HEK293 (cell line): ENCODE results near the gene ATAD2B.
"Not testable (repeated sequence)": the region's sequence is repeated elsewhere in the genome, so short reads cannot be mapped to it uniquely, and the experiment has no call there.

Experiments used
- CTCF ChIA-PET: fragments of 350-600 bp; formaldehyde crosslinking; extraction: SDS; loops from one replicate; lab custom pipeline; 2021; ENCODE audit warnings: antibody characterized with exemption; lab: Yijun Ruan, JAX
- POLR2A ChIA-PET: fragments of 300-600 bp; formaldehyde crosslinking; extraction: SDS; loops from one replicate; lab custom pipeline; 2020; ENCODE audit warnings: antibody characterized with exemption, inconsistent platforms; lab: Yijun Ruan, JAX
- H3K27ac ChIP-seq: fragments of 200-500 bp; sonication (Bioruptor generic); 2 replicates; pipeline ENCODE4 v1.5.1; 2014; ENCODE audit warnings: low read depth, low read length, control low read depth, inconsistent platforms; ENCODE audit errors: extremely low read depth
- H3K36me3 ChIP-seq, 2 experiments: fragments of 200-500 bp in 1 of 2; sonication (Bioruptor generic) in 1 of 2; 1 replicate in 1 of 2; 2 replicates in 1 of 2; pipeline ENCODE4 v1.5.1; 2014 to 2017; ENCODE audit warnings: inconsistent platforms in 2 of 2, low read length in 2 of 2; ENCODE audit not compliant: control insufficient read depth in 2 of 2, insufficient read depth in 1 of 2
- H3K4me1 ChIP-seq: fragments of 200-500 bp; sonication (Bioruptor generic); 2 replicates; pipeline ENCODE4 v1.5.1; 2014; ENCODE audit warnings: mild to moderate bottlenecking, low read length, inconsistent platforms; ENCODE audit not compliant: control insufficient read depth, insufficient read depth
- H3K4me3 ChIP-seq: 2 replicates; pipeline ENCODE4 v1.5.1; 2011; ENCODE audit warnings: low read depth, mild to moderate bottlenecking, control low read depth, low read length, moderate library complexity
- H3K9me3 ChIP-seq: fragments of 200-500 bp; sonication (Bioruptor generic); 2 replicates; pipeline ENCODE4 v1.5.1; 2014; ENCODE audit warnings: low read depth, low read length, inconsistent platforms; ENCODE audit not compliant: control insufficient read depth, insufficient read depth
- EGR2 ChIP-seq: fragments of 450-650 bp; formaldehyde crosslinking; IDR thresholded peaks from 2 replicates; pipeline ENCODE4 v1.5.1; 2016; ENCODE audit warnings: low read depth, missing biosample characterization, missing genetic modification characterization
- GLI4 ChIP-seq: fragments of 450-650 bp; formaldehyde crosslinking; IDR thresholded peaks from 2 replicates; pipeline ENCODE4 v1.5.1; 2016; ENCODE audit warnings: missing biosample characterization, missing genetic modification characterization
- INSM2 ChIP-seq: fragments of 450-650 bp; formaldehyde crosslinking; IDR thresholded peaks from 2 replicates; pipeline ENCODE4 v1.5.1; 2016; ENCODE audit warnings: missing biosample characterization, missing genetic modification characterization
- KLF17 ChIP-seq: fragments of 450-650 bp; formaldehyde crosslinking; IDR thresholded peaks from 2 replicates; pipeline ENCODE4 v1.5.1; 2016; ENCODE audit warnings: missing biosample characterization, missing genetic modification characterization
- KLF8 ChIP-seq: fragments of 450-650 bp; formaldehyde crosslinking; IDR thresholded peaks from 2 replicates; pipeline ENCODE4 v1.5.1; 2016; ENCODE audit warnings: missing biosample characterization, missing genetic modification characterization
- PRDM10 ChIP-seq: fragments of 450-650 bp; formaldehyde crosslinking; IDR thresholded peaks from 2 replicates; pipeline ENCODE4 v1.5.1; 2016; ENCODE audit warnings: missing biosample characterization, missing genetic modification characterization
- PRDM6 ChIP-seq: fragments of 450-650 bp; formaldehyde crosslinking; IDR thresholded peaks from 2 replicates; pipeline ENCODE4 v1.5.1; 2017; ENCODE audit warnings: missing biosample characterization, missing genetic modification characterization
- SCRT2 ChIP-seq: fragments of 450-650 bp; formaldehyde crosslinking; IDR thresholded peaks from 2 replicates; pipeline ENCODE4 v1.5.1; 2016; ENCODE audit warnings: missing biosample characterization, missing genetic modification characterization
- ZBTB7A ChIP-seq: fragments of 450-650 bp; formaldehyde crosslinking; IDR thresholded peaks from 2 replicates; pipeline ENCODE4 v1.5.1; 2016; ENCODE audit warnings: low read depth, missing biosample characterization, missing genetic modification characterization
- ZNF121 ChIP-seq: fragments of 450-650 bp; formaldehyde crosslinking; IDR thresholded peaks from 2 replicates; pipeline ENCODE4 v1.5.1; 2016; ENCODE audit warnings: missing biosample characterization, missing genetic modification characterization
- ZNF155 ChIP-seq: fragments of 450-650 bp; formaldehyde crosslinking; IDR thresholded peaks from 2 replicates; pipeline ENCODE4 v1.5.1; 2016; ENCODE audit warnings: missing biosample characterization, missing genetic modification characterization
- ZNF23 ChIP-seq: fragments of 450-650 bp; formaldehyde crosslinking; IDR thresholded peaks from 2 replicates; pipeline ENCODE4 v1.5.1; 2016; ENCODE audit warnings: missing biosample characterization, missing genetic modification characterization, borderline replicate concordance
- ZNF302 ChIP-seq: fragments of 450-650 bp; formaldehyde crosslinking; IDR thresholded peaks from 2 replicates; pipeline ENCODE4 v1.5.1; 2016; ENCODE audit warnings: missing biosample characterization, missing genetic modification characterization, low read depth
- ZNF311 ChIP-seq: fragments of 450-650 bp; formaldehyde crosslinking; IDR thresholded peaks from 2 replicates; pipeline ENCODE4 v1.5.1; 2017; ENCODE audit warnings: missing biosample characterization, missing genetic modification characterization, borderline replicate concordance
- ZNF341 ChIP-seq: fragments of 450-650 bp; formaldehyde crosslinking; IDR thresholded peaks from 2 replicates; pipeline ENCODE4; 2016; ENCODE audit warnings: low read depth, missing biosample characterization, missing genetic modification characterization
- ZNF354C ChIP-seq: fragments of 450-650 bp; formaldehyde crosslinking; IDR thresholded peaks from 2 replicates; pipeline ENCODE4 v1.5.1; 2016; ENCODE audit warnings: missing biosample characterization, missing genetic modification characterization, low read depth, borderline replicate concordance
- ZNF830 ChIP-seq: fragments of 450-650 bp; IDR thresholded peaks from 2 replicates; pipeline ENCODE4 v1.5.0; 2018; ENCODE audit warnings: missing biosample characterization, missing genetic modification characterization, low read depth, mild to moderate bottlenecking, moderate library complexity

ATAD2B gene

GRCh38 chr2:23953625-23954024 lies 26.7 kb upstream of the ATAD2B start:
- CTCF ChIA-PET, result interaction anchor here (0.7 kb wide), 1 partner anchor 359 kb away, joined by 3 read pairs; no protein-coding TSS in a partner anchor
- Histone ChIP-seq H3K27ac (no peak overlapping the region), H3K4me3 (no peak overlapping the region), H3K4me1 (no peaks in the 10 kb centered on the region), H3K9me3 (no peaks in the 10 kb centered on the region), H3K36me3 (peaks cover 1 to 4% of the 10 kb centered on the region in 2 experiments; a peak in 2 of 3 replicates)
- TF ChIP-seq ZNF830 (tag by site-specific recombination), result no peak
- no peak for TF ChIP-seq KLF17 (tag by site-specific recombination)
- POLR2A ChIA-PET, result interaction anchor here (0.6 kb wide), 1 partner anchor 88 kb away, joined by 3 read pairs; no protein-coding TSS in a partner anchor

- H3K4me1 ChIP-seq, H3K27ac ChIP-seq, H3K36me3 ChIP-seq, H3K4me3 ChIP-seq, H3K9me3 ChIP-seq, POLR2A ChIA-PET: not testable (repeated sequence)
- CTCF ChIA-PET, result interaction anchor here (0.6 to 0.7 kb wide), 4 partner anchors 34 to 947 kb away, joined by 3 to 6 read pairs (median 3); no protein-coding TSS in a partner anchor
- 0 out of 2 replicates have a peak, but pooled peaks have one; percentile 37 for TF ChIP-seq ZNF121 (tag by site-specific recombination)
These were observed 25.6 kb upstream of the ATAD2B start for GRCh38 chr2:23952558-23952957.

GRCh38 chr2:23947350-23947749 lies 20.4 kb upstream of the ATAD2B start:
- ChIA-PET POLR2A (no interaction called here), CTCF (no interaction called here)

More at GRCh38 chr2:23947350-23947749, 20.4 kb upstream of the ATAD2B start:
- Histone ChIP-seq H3K4me1 (peaks cover 8% of the 10 kb centered on the region), H3K27ac (no peak overlapping the region), H3K9me3 (no peaks in the 10 kb centered on the region), H3K36me3 (peaks cover 0 to 13% of the 10 kb centered on the region in 2 experiments; a peak in 2 of 3 replicates), H3K4me3 (no peak overlapping the region)
- TF ChIP-seq KLF8, result no peak
- TF ChIP-seq ZNF155, result no peak
- TF ChIP-seq PRDM10 (tag by site-specific recombination), result no peak
- TF ChIP-seq PRDM6 (tag by site-specific recombination), result no peak
- no peak for TF ChIP-seq INSM2 (tag by site-specific recombination)
- no peak for TF ChIP-seq ZNF354C (tag by site-specific recombination)
- no peak for TF ChIP-seq ZNF311 (tag by site-specific recombination)
- no peak for TF ChIP-seq ZNF302
- TF ChIP-seq SCRT2, result no peak
- TF ChIP-seq GLI4 (tag by site-specific recombination), result no peak
- TF ChIP-seq ZNF341 (tag by site-specific recombination), result no peak
- no peak for TF ChIP-seq EGR2 (tag by site-specific recombination)
- TF ChIP-seq ZBTB7A (tag by site-specific recombination), result no peak
- no peak for TF ChIP-seq ZNF23 (tag by site-specific recombination)
